ENCODE measurements around the gene BFSP2.
"Not testable (repeated sequence)": the region's sequence is repeated elsewhere in the genome, so short reads cannot be mapped to it uniquely, and the experiment has no call there.

The BFSP2 gene

DNA sequence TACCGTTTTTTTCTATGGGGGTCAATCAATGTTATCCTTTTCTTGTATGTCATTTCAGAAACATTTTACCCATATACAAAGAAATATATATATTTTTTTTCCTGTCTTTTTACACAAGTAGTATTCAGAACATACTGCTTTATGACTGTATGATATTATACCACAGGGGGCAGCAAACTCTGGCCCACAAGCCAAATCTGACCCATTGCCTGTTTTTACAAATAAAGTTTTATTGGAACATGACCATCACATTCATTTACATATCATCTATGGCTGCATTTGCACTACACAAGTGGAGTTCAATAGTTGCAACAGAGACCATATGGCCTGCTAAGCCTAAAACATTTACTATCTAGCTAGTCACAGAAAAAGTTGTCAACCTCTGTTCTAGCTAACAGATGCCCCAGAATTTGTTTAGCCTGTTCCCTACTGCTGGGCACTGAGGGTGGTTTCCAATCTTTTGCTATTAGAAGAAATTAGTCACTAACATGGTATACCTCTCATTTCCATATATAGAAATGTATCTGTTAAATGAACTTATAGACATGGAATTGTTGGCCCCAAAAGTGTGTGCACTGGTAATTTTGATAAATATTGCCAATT is 57.7 kb downstream of the BFSP2 start:
- DNase-seq (ENCODE audit: low spot score) = no peak

DNA sequence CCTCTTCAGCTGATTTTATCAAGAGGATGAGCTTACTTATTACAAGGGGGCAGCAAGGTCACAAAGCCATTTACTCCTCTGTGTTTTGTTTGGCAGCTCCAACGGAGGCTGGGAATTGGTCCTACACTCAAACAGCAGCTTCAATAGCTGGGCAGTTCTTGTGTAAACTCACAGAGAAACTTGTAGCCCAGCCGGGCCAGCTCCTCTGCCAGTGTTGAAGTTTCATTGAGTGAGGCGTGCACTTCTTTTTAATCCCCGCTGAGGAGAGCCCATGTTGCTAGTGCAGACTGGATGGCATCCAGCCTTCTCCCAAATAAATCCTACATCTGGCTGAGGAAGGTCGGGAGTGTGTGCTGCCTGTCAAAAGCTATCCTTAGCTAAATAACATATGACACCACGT is 59.5 kb downstream of the BFSP2 start:
- DNase-seq (ENCODE audit: low spot score) = no peak

DNA sequence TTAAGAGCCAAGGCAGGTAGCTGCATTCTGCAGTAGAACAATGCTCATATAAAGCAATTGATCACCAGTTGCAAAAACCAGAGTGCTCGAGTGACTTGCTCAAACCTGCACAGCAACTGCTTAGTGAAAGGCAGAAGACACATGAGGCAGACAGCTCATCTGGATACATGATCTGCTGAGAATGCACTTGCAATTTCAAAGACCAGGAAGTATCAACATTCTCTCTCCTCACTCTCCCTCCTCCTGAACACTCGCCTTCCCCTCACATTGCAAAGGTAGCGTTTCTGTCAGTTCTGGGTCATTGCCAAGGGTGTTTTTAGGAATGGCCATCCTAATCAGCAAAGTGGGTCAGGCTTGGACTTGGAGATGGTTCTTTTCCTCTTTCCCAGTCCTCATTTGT is 61.0 kb downstream of the BFSP2 start:
- no peak for DNase-seq (ENCODE audit: low spot score)

DNA sequence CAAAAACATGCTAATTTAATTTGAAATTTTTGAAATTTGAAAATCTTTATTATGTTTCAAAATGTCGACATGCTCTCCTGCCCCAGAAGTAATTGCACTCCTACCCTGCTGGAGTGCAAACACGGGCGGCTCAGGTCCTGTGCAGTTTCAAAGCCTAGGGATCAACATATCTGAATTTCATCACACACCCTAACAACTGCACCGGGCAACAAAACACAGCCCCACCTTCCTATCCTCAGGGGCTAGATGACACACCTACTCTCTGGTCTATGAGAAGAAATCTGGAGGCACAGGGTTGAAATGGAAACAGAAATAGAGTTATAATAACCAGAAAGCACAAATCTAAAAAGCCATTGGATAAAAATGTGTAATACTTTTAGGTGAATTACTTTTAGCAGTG is 61.4 kb downstream of the BFSP2 start:
- DNase-seq (ENCODE audit: low spot score) = no peak

DNA sequence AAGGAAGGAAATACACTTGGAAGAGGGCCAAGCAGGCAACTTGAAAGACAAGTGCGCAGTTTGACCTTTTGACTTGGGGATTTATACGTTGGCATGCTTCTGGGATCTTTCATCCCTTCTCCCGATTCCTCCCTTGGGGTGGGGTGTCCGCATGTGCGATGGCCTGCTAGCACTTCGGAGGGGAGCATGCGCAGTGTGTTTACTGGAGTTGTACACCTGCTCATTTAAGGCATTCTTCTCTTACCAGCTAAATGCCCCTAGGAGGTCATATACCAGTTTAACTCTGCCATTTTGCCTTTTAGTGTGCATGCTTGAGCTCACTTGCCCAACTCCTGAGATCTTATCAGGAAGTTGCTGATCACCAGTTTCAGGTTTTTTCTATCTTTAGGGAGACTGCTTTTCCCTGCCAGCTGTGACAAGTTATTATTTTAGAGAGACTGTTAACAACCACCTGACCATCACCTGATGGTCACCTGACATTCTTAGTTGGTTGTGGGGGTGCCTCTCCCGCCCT is 63.5 kb downstream of the BFSP2 start:
- DNase-seq (ENCODE audit: low spot score) = no peak

DNA sequence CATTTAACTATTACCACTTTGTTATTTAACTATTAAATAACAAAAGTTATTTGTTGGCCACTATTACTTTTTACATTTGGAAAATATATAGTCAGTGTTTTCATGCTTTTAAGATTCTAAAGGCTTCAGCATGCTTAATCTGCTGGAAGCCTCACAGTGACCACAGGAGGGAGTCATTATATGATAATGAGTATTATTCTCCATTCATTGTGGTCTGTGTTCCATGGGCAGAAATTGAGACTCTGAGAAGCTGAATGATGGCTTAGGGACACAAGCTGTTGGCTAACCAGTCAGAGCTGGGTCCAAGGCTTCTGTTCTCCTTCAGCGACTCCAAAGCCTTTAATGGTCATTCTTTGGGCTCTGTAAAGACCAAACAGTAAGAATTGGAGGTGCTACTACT is 64.7 kb downstream of the BFSP2 start:
- DNase-seq (ENCODE audit: low spot score) = no peak

DNA sequence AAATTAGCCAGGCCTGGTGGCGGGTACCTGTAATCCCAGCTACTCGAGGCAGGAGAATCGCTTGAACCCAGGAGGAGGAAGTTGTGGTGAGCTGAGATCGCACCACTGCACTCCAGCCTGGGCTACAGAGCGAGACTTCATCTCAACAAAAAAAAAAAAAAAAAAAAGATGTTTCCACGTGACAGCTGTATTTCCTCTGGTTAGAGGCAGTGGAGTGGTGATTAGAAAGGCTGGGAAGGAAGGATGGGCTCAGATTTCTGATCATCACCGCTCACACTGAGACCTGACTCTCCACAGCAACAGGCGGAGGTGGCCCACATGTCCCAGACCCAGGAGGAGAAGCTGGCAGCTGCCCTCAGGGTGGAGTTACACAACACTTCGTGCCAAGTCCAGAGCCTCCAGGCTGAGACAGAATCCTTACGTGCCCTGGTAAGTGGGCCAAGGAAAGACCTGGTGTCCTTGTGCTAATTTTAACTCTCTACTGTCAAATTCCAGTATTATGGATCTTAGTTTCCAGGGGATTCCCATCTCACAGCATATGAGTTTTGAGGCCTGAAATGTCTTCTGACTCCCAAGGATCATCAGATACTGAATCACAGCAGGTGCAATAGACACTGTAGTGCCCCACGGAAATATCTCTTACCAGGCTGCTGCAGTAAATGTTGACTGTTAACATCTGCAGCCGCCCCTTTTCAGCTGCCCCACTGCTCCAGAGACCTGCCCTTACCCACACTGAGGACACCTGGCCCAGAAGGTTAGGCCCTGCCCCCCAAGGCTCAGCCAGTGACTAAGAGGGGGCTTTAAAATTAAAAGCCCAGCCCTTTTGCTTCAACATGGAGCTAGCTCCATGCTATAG is 66.9 kb downstream of the BFSP2 start:
- no peak for DNase-seq (ENCODE audit: low spot score)

DNA sequence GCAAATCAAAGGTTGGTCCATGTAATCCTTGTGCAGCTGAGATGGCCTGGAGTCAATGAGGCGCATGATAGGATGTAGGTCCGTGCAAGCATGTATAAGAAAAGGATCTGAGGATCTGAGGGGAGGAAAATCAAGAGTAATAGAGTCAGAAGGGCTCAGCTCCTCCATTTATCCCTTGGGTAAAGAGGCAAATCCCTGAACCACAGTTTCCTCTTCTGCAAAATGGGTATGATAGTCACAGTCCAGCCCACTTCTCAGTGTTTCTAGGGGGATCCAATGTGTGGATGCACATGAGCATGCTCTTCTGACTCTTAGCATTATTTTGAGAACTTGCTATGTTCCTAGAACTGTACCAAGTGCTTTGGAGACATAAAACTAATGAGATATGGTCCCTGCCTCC is 67.9 kb downstream of the BFSP2 start:
- no peak for DNase-seq (ENCODE audit: low spot score)

- DNase-seq (ENCODE audit: low spot score) = no peak
Observed at GRCh38 chr3:133468251-133468721, 68.4 kb downstream of the BFSP2 start.

GRCh38 chr3:133469140-133469731 is 69.4 kb downstream of the BFSP2 start:
- DNase-seq (ENCODE audit: low spot score) = no peak

DNA sequence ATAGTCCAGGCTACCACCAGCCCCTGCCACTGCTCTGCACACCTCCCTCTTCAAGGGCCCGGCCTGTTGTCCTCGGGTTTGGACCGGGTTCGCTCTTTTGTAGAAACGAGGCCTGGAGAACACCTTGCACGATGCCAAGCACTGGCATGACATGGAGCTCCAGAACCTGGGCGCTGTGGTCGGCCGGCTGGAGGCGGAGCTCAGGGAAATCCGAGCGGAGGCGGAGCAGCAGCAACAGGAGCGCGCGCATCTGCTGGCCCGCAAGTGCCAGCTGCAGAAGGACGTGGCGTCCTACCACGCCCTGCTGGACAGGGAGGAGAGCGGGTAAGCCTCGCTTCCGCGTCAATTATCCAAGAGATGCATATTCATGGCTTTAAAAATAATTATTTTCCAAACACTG is 72.4 kb downstream of the BFSP2 start:
- DNase-seq (ENCODE audit: low spot score) = no peak

DNA sequence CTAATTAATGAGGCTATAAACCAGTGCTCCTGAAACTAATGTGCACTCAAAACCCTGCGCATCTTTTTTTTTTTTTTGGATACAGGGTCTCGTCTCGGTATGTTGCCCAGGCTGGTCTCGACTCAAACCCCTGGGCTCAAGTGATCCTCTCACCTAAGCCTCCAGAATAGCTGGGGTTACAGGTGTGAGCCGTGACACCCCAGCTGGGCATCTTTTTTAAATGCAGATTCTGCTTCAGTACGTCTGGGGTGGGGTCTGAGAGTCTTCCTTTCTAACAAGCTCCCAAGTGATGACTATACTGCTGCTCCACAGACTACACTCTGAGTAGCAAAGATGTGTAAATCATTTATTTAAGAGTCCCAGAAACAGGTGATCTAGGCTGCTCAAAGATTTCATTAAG is 73.0 kb downstream of the BFSP2 start:
- no peak for DNase-seq (ENCODE audit: low spot score)

DNA sequence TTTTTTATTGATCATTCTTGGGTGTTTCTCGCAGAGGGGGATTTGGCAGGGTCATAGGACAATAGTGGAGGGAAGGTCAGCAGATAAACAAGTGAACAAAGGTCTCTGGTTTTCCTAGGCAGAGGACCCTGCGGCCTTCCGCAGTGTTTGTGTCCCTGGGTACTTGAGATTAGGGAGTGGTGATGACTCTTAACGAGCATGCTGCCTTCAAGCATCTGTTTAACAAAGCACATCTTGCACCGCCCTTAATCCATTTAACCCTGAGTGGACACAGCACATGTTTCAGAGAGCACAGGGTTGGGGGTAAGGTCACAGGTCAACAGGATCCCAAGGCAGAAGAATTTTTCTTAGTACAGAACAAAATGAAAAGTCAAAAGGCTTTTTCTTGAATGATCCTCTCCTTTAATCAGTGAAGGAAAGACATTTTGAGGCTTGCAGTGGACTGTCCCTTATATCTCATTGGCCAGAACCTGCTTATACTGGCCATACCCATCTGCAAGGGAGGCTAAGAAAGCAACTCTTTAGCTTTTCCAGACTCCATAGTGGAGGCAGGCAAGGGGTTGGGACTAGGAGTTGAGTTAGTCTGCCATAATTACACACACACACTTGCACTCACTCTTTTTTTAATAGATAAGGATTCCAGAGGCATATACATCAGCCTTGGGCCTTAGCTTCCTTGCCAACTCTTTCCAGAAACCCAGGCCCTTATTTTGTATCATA is 73.8 kb downstream of the BFSP2 start:
- DNase-seq (ENCODE audit: low spot score) = not testable (repeated sequence)

DNA sequence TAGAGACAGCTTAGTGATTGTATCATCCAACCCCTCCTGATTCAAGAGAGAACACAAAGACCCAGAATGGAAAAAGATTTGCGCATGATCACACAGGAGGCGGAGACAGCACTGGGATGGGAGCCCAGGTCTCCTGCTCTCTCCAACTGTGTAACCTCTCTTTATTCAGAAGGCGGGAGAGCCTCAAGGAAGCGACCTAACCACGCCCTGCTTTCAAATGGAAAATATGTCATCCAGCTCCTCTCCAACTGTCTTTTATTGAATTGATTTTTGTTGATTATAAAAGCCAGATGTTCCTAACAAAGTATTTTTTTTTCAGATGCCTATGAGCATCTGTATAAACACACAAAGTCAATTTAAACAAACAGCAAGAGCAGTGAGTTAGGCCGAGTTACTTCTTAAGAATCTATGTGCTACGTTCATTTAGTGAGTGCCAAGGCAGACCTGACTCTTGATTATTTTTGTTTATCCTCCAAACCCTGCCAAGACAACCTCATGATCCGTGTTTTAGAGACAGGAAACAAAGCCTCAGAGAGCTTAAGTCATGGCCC is 74.5 kb downstream of the BFSP2 start:
- no peak for DNase-seq (ENCODE audit: low spot score)

DNA sequence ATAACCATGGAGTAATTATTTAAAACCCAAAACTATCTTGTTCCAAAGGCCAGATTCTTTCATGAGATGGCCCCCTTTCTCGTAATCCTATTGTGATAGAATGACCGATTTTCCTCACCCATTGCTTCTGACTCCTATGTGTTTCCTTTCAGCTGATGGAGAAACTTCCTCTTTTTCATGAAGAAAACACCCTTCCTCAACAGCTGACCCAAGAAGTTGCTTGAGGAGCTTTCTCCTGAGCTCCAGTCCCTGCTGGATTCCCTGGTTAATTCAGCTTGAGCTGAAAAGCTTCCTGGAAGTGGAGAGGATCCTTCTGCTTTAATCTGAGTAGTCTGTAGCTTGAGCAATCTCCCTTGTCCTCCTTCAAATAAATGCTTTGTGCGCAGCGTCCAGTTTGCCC is 75.0 kb downstream of the BFSP2 start:
- no peak for DNase-seq (ENCODE audit: low spot score)

- DNase-seq (ENCODE audit: low spot score) = no peak
Observed at GRCh38 chr3:133475245-133476010, 75.6 kb downstream of the BFSP2 start.

GRCh38 chr3:133476971-133477375 is 77.1 kb downstream of the BFSP2 start:
- no peak for DNase-seq (ENCODE audit: low spot score)

- DNase-seq (ENCODE audit: low spot score) = no peak
Observed at GRCh38 chr3:133477487-133477886, 77.6 kb downstream of the BFSP2 start.

DNA sequence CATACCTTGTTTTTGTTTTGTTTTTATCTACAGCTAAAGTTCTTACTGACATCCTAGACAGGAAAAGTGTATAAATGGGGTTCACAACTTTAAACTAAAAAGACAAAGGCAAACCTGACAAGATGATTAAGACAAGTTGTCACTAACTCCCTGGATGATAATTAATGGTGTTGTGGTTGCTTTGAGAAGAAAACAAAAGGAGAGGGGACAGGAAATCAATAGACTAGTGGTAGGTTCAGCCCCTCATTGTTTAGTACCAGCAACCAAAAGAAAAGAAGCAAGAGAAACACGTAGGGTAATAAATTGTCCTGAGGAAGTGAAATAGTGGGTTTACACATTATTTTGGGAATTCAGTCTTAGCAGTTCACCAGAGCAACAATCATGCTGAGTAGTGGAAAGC is 78.8 kb downstream of the BFSP2 start:
- no peak for DNase-seq (ENCODE audit: low spot score)

GRCh38 chr3:133479401-133479800 is 79.5 kb downstream of the BFSP2 start:
- no peak for DNase-seq (ENCODE audit: low spot score)

All from hematopoietic multipotent progenitor cell treated with erythropoietin and hydrocortisone succinate and interleukin-3 and kit ligand, for 17 days (in vitro differentiated cells).